ENCODE measurements around the gene IKBKE.

The IKBKE gene

DNA sequence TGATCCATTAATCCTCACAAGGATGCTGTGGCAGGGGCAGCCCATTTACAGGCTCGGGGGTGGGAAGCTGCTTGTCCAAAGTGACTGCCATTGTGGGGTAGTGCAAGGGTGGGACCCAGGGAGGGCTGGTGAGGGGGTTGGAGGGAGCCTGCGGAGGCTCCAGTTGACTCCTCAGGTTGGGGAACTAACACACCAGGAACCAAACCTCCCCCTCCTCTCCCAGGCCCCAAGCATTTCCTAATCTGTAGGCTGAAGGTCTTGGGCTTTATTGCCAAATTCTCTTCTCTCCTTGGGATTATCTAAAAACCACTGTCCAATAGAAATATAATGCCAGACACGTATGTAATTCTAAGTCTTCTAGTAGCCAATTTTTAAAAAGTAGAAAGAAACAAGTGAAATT lies 18.2 kb downstream of the IKBKE start:
- no peaks in the 10 kb centered on the region for H3K4me1 ChIP-seq (ENCODE audit: control insufficient read depth, low read length)
- H3K27ac ChIP-seq (ENCODE audit: low read depth, low read length): no peak overlapping the region
- H3K4me3 ChIP-seq (ENCODE audit: low read length): no peak overlapping the region
- no peaks in the 10 kb centered on the region for H4K20me1 ChIP-seq (ENCODE audit: control insufficient read depth, insufficient read depth, low read depth, low read length)
- no peak for TF ChIP-seq CTCF (IDR thresholded peaks at IDR 0.05; ENCODE audit: low read depth, low read length, poor library complexity, severe bottlenecking)
- TF ChIP-seq EZH2phosphoT487 (IDR thresholded peaks at IDR 0.05; ENCODE audit: borderline replicate concordance, low read length): no peak
- no peaks in the 10 kb centered on the region for H3K9me3 ChIP-seq (ENCODE audit: control insufficient read depth, insufficient read depth, low read length)
- H3K9me2 ChIP-seq (replicated peaks; ENCODE audit: control insufficient read depth, low read length): no peaks in the 10 kb centered on the region
- no peak overlapping the region for H3K4me2 ChIP-seq (ENCODE audit: low read length)
- peaks cover 11% of the 10 kb centered on the region; the same call in 1 of the 2 replicates for H3K36me3 ChIP-seq (ENCODE audit: control insufficient read depth, low read length)
- no peaks in the 10 kb centered on the region for H3K79me2 ChIP-seq (ENCODE audit: control insufficient read depth, low read length)
- H3K27me3 ChIP-seq (ENCODE audit: control insufficient read depth, low read length): no peaks in the 10 kb centered on the region
- H3F3A ChIP-seq (ENCODE audit: control insufficient read depth, insufficient read depth): no peaks in the 10 kb centered on the region

GRCh38 chr1:206489980-206490770 lies 19.9 kb downstream of the IKBKE start:
- H3K4me1 ChIP-seq (ENCODE audit: control insufficient read depth, low read length): peaks cover 6% of the 10 kb centered on the region
- H3K36me3 ChIP-seq (ENCODE audit: control insufficient read depth, low read length): peaks cover 14% of the 10 kb centered on the region; the same call in 1 of the 2 replicates
- H3K4me2 ChIP-seq (ENCODE audit: low read length): no peak overlapping the region
- H3F3A ChIP-seq (ENCODE audit: control insufficient read depth, insufficient read depth): no peaks in the 10 kb centered on the region
- H3K9me2 ChIP-seq (replicated peaks; ENCODE audit: control insufficient read depth, low read length): no peaks in the 10 kb centered on the region
- no peak overlapping the region for H3K27ac ChIP-seq (ENCODE audit: low read depth, low read length)
- H3K9me3 ChIP-seq (ENCODE audit: control insufficient read depth, insufficient read depth, low read length): no peaks in the 10 kb centered on the region
- no peak for TF ChIP-seq EZH2phosphoT487 (IDR thresholded peaks at IDR 0.05; ENCODE audit: borderline replicate concordance, low read length)
- TF ChIP-seq CTCF (IDR thresholded peaks at IDR 0.05; ENCODE audit: low read depth, low read length, poor library complexity, severe bottlenecking): peak; percentile 94
- peaks cover 3% of the 10 kb centered on the region; the same call in 1 of the 2 replicates for H4K20me1 ChIP-seq (ENCODE audit: control insufficient read depth, insufficient read depth, low read depth, low read length)
- no peak overlapping the region for H3K4me3 ChIP-seq (ENCODE audit: low read length)
- H3K27me3 ChIP-seq (ENCODE audit: control insufficient read depth, low read length): no peaks in the 10 kb centered on the region
- no peaks in the 10 kb centered on the region for H3K79me2 ChIP-seq (ENCODE audit: control insufficient read depth, low read length)

DNA sequence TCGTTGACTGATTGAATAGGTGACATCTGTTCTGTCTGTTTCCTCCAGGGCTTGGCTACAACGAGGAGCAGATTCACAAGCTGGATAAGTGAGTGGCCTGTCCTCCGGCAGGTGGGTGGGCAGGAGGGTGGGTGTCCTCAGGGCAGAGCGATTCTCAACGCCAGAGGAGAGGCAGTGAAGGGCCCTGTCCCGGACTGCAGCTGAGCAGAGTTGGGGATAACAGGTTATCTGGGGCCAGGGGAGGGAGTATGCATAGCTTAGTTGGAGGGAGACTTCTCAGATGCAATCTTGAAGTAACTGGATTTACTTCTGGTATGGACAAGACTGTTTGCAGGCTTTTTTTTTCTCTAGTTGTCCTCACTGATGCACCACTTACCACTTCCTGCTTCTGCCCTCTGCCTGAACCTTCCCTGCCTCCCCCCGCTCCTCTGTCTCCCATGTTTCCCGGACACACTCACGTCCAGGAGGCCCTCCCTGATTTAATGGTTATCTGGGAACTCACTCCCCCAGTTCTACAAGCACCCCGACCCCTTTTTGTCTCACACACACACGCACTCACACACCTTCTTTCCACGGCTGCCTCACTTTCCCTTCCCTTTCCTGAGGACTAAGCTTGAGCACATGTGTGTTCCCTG lies 20.6 kb downstream of the IKBKE start:
- H3K9me2 ChIP-seq (replicated peaks; ENCODE audit: control insufficient read depth, low read length): no peaks in the 10 kb centered on the region
- H3K4me1 ChIP-seq (ENCODE audit: control insufficient read depth, low read length): peaks cover 13% of the 10 kb centered on the region
- H4K20me1 ChIP-seq (ENCODE audit: control insufficient read depth, insufficient read depth, low read depth, low read length): peaks cover 6% of the 10 kb centered on the region; the same call in 1 of the 2 replicates
- no peaks in the 10 kb centered on the region for H3F3A ChIP-seq (ENCODE audit: control insufficient read depth, insufficient read depth)
- H3K36me3 ChIP-seq (ENCODE audit: control insufficient read depth, low read length): peaks cover 14% of the 10 kb centered on the region; the same call in 1 of the 2 replicates
- H3K9me3 ChIP-seq (ENCODE audit: control insufficient read depth, insufficient read depth, low read length): no peaks in the 10 kb centered on the region
- no peak overlapping the region for H3K4me3 ChIP-seq (ENCODE audit: low read length)
- no peak overlapping the region for H3K27ac ChIP-seq (ENCODE audit: low read depth, low read length)
- H3K4me2 ChIP-seq (ENCODE audit: low read length): no peak overlapping the region
- H3K79me2 ChIP-seq (ENCODE audit: control insufficient read depth, low read length): no peaks in the 10 kb centered on the region
- TF ChIP-seq CTCF (IDR thresholded peaks at IDR 0.05; ENCODE audit: low read depth, low read length, poor library complexity, severe bottlenecking) (no peak), EZH2phosphoT487 (IDR thresholded peaks at IDR 0.05; ENCODE audit: borderline replicate concordance, low read length) (no peak)
- no peaks in the 10 kb centered on the region for H3K27me3 ChIP-seq (ENCODE audit: control insufficient read depth, low read length)

All from DOHH2 (cell line).